Measurements from ENCODE around the gene EPB41L5.

DNA sequence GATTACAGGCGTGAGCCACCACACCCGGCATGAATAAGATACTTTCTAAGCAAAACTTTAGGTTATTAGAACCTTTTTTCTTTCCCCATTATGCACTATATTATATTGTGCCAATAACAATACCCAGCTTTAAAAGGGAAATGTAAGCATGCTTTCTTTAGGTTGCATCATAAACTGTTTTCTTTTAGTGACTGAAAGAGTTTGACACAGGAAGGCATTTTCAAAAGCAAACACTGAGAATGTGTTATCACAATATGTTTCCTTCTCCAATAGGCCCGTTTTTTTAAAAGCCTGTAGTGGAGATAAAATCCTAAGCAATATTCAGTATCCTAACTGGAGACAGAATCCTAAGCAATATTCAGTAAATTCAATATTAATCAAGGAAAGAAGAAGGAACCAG, 16.7 kb upstream of the EPB41L5 start:
- TF ChIP-seq, protein P1, sequence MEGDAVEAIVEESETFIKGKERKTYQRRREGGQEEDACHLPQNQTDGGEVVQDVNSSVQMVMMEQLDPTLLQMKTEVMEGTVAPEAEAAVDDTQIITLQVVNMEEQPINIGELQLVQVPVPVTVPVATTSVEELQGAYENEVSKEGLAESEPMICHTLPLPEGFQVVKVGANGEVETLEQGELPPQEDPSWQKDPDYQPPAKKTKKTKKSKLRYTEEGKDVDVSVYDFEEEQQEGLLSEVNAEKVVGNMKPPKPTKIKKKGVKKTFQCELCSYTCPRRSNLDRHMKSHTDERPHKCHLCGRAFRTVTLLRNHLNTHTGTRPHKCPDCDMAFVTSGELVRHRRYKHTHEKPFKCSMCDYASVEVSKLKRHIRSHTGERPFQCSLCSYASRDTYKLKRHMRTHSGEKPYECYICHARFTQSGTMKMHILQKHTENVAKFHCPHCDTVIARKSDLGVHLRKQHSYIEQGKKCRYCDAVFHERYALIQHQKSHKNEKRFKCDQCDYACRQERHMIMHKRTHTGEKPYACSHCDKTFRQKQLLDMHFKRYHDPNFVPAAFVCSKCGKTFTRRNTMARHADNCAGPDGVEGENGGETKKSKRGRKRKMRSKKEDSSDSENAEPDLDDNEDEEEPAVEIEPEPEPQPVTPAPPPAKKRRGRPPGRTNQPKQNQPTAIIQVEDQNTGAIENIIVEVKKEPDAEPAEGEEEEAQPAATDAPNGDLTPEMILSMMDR (IDR thresholded peaks at IDR 0.05; ENCODE audit: poor library complexity) = no peak
- no peak for TF ChIP-seq EZH2phosphoT487 (IDR thresholded peaks at IDR 0.05; ENCODE audit: low read depth, severe bottlenecking, unreplicated experiment)
- no peak for TF ChIP-seq EZH2 (IDR thresholded peaks at IDR 0.05; ENCODE audit: borderline replicate concordance)

Measured in hepatocyte (in vitro differentiated cells).